NCI-H1105 (cell line): ENCODE data around the gene PLXNB3.

ENCODE experiments used
- DNase-seq: peaks from one replicate; lab custom pipeline; 2025; lab: John Stamatoyannopoulos, UW

The PLXNB3 gene

GRCh38 chrX:153791104-153791852 is 27.2 kb downstream of the PLXNB3 start:
- DNase-seq, result no peak

GRCh38 chrX:153792368-153792767 is 28.3 kb downstream of the PLXNB3 start:
- DNase-seq, result no peak

- no peak for DNase-seq
These were observed 29.2 kb downstream of the PLXNB3 start for GRCh38 chrX:153793291-153793690.

- DNase-seq, result peak; percentile 98
These were observed 30.2 kb downstream of the PLXNB3 start, which contains the start of the genes IDH3G and SSR4 for GRCh38 chrX:153794018-153794896. TSS of gene IDH3G (minus strand) at chrX:153794375. CDS start at chrX:153794326, 49 bp downstream. TSS of gene SSR4 (plus strand) at chrX:153794668. CDS start at chrX:153794688, 20 bp downstream.

GRCh38 chrX:153794897-153795816 is 31.1 kb downstream of the PLXNB3 start:
- DNase-seq, result no peak

- no peak for DNase-seq
These were observed 33.5 kb downstream of the PLXNB3 start for GRCh38 chrX:153797415-153798015.

- DNase-seq, result no peak
These were observed 35.3 kb downstream of the PLXNB3 start for GRCh38 chrX:153799326-153799725.

GRCh38 chrX:153800177-153800722 is 36.2 kb downstream of the PLXNB3 start:
- no peak for DNase-seq

- no peak for DNase-seq
These were observed 36.7 kb downstream of the PLXNB3 start for GRCh38 chrX:153800746-153801145.

GRCh38 chrX:153801669-153802068 is 37.6 kb downstream of the PLXNB3 start:
- DNase-seq, result no peak

GRCh38 chrX:153802513-153803045 is 38.5 kb downstream of the PLXNB3 start:
- DNase-seq, result no peak

- no peak for DNase-seq
These were observed 39.4 kb downstream of the PLXNB3 start for GRCh38 chrX:153803211-153804099.

- DNase-seq, result no peak
These were observed 40.1 kb downstream of the PLXNB3 start for GRCh38 chrX:153804100-153804595.

GRCh38 chrX:153804621-153805020 is 40.6 kb downstream of the PLXNB3 start:
- no peak for DNase-seq

- DNase-seq, result no peak
These were observed 41.4 kb downstream of the PLXNB3 start for GRCh38 chrX:153805436-153805835.

- DNase-seq, result no peak
These were observed 43.0 kb downstream of the PLXNB3 start for GRCh38 chrX:153806999-153807575.

GRCh38 chrX:153807976-153808375 is 43.9 kb downstream of the PLXNB3 start:
- no peak for DNase-seq

GRCh38 chrX:153812220-153812619 is 48.2 kb downstream of the PLXNB3 start:
- no peak for DNase-seq

- no peak for DNase-seq
These were observed 49.1 kb downstream of the PLXNB3 start for GRCh38 chrX:153813161-153813560.
